GM12874 (cell line): ENCODE results near the gene NRG3.

Experiments used
- CTCF ChIP-seq: IDR thresholded peaks from 2 replicates; pipeline ENCODE4 v1.5.1; 2011; ENCODE audit warnings: low read depth, mild to moderate bottlenecking, control low read depth, low read length, moderate library complexity; ENCODE audit not compliant: insufficient read depth

Gene NRG3

GRCh38 chr10:81950358-81950757 is 75.4 kb downstream of the NRG3 start:
- no peak for TF ChIP-seq CTCF

- no peak for TF ChIP-seq CTCF
These were observed 78.4 kb downstream of the NRG3 start for GRCh38 chr10:81953420-81953819.

GRCh38 chr10:81957976-81958375 is 83.0 kb downstream of the NRG3 start:
- TF ChIP-seq CTCF = no peak

- TF ChIP-seq CTCF = no peak
These were observed 84.0 kb downstream of the NRG3 start for GRCh38 chr10:81959016-81959415.

GRCh38 chr10:81961451-81962184 is 86.6 kb downstream of the NRG3 start:
- no peak for TF ChIP-seq CTCF

- TF ChIP-seq CTCF = no peak
These were observed 88.6 kb downstream of the NRG3 start for GRCh38 chr10:81963606-81964005.

- no peak for TF ChIP-seq CTCF
These were observed 92.7 kb downstream of the NRG3 start for GRCh38 chr10:81967716-81968115.
